HG03571 (cell line): ENCODE measurements around the gene CDH23.
A peak's percentile ranks its signal among the peaks of the same experiment; 100 is the strongest.

Experiments
- ATAC-seq: cut with Tn5 transposase; IDR thresholded peaks from one replicate; pipeline ENCODE4 v1.9.1; 2021; ENCODE audit not compliant: unreplicated experiment

CDH23 gene

GRCh38 chr10:71368643-71369042 lies 28.1 kb upstream of the CDH23 start:
- no peak for ATAC-seq

- ATAC-seq: no peak
These were observed 27.1 kb upstream of the CDH23 start for GRCh38 chr10:71369602-71370001.

- ATAC-seq: no peak
These were observed 26.7 kb upstream of the CDH23 start for GRCh38 chr10:71370031-71370430.

- ATAC-seq: peak; percentile 43
These were observed 25.0 kb upstream of the CDH23 start for GRCh38 chr10:71371750-71372166.

GRCh38 chr10:71372882-71373495 lies 23.7 kb upstream of the CDH23 start:
- ATAC-seq: peak; percentile 52

GRCh38 chr10:71374481-71375233 lies 22.1 kb upstream of the CDH23 start:
- no peak for ATAC-seq

GRCh38 chr10:71375952-71376351 lies 20.8 kb upstream of the CDH23 start:
- ATAC-seq: no peak

GRCh38 chr10:71378336-71379117 lies 18.2 kb upstream of the CDH23 start:
- no peak for ATAC-seq

- no peak for ATAC-seq
These were observed 17.5 kb upstream of the CDH23 start for GRCh38 chr10:71379118-71379766.

- ATAC-seq: no peak
These were observed 15.9 kb upstream of the CDH23 start for GRCh38 chr10:71380841-71381240.

- no peak for ATAC-seq
These were observed 15.1 kb upstream of the CDH23 start for GRCh38 chr10:71381611-71382010.

- no peak for ATAC-seq
These were observed 14.7 kb upstream of the CDH23 start for GRCh38 chr10:71382028-71382427.

- ATAC-seq: no peak
These were observed 14.0 kb upstream of the CDH23 start for GRCh38 chr10:71382757-71383156.

- no peak for ATAC-seq
These were observed 12.6 kb upstream of the CDH23 start for GRCh38 chr10:71383972-71384687.

- no peak for ATAC-seq
These were observed 8.5 kb upstream of the CDH23 start for GRCh38 chr10:71388171-71388570.

GRCh38 chr10:71388583-71389310 lies 8.0 kb upstream of the CDH23 start:
- no peak for ATAC-seq

GRCh38 chr10:71389768-71390460 lies 6.8 kb upstream of the CDH23 start:
- ATAC-seq: no peak

GRCh38 chr10:71390461-71390835 lies 6.3 kb upstream of the CDH23 start:
- ATAC-seq: no peak

- no peak for ATAC-seq
These were observed 5.6 kb upstream of the CDH23 start for GRCh38 chr10:71390921-71391690.
